AG04450 (cell line): ENCODE data around the gene SCAF8. TPM values are rescaled to one million over a fixed set of nuclear protein-coding genes. Genes with fewer than 3 reads are reported as not detected.

Source experiments
- CTCF ChIA-PET: fragments of 300-600, 350-600 bp; formaldehyde crosslinking; extraction: SDS; loops from one replicate; lab custom pipeline; 2022; ENCODE audit warnings: antibody characterized with exemption, inconsistent platforms; lab: Charles Lee
- POLR2A ChIA-PET: fragments of 350-600 bp; formaldehyde crosslinking; extraction: SDS; loops from one replicate; lab custom pipeline; 2021; ENCODE audit warnings: antibody characterized with exemption, inconsistent platforms; lab: Yijun Ruan, JAX
- DNase-seq: peaks from one replicate; pipeline ENCODE4 v3.0.0-alpha.2; 2011; ENCODE audit warnings: low read depth, low spot score
- H3K27ac ChIP-seq: one replicate; pipeline ENCODE4 v1.5.1; 2012; ENCODE audit warnings: low read depth, low read length, control low read depth
- H3K27me3 ChIP-seq: one replicate; pipeline ENCODE4 v1.6.0; 2012; ENCODE audit warnings: low read length; ENCODE audit not compliant: control insufficient read depth, insufficient read depth
- H3K4me3 ChIP-seq: 2 replicates; pipeline ENCODE4 v1.5.1; 2011; ENCODE audit warnings: mild to moderate bottlenecking, low read depth, low read length, control low read depth
- H3K9me3 ChIP-seq: 2 replicates; pipeline ENCODE4 v1.5.1; 2012; ENCODE audit warnings: low read length; ENCODE audit not compliant: control insufficient read depth, insufficient read depth
- CTCF ChIP-seq: IDR thresholded peaks from 2 replicates; pipeline ENCODE4 v1.5.1; 2011; ENCODE audit warnings: low read depth, low read length, control low read depth, inconsistent platforms
- polyA plus RNA-seq: library from polyadenylated mRNA; depleted of rRNA; stranded (reverse); fragments of >200 nt; gene quantifications from 2 replicates; pipeline ENCODE4 v1.2.3, GENCODE V29; 2011

The SCAF8 gene
- polyA plus RNA-seq, 1 experiment = 29.2 TPM

GRCh38 chr6:154689493-154690255 is 43.5 kb upstream of the SCAF8 start:
- H3K27ac ChIP-seq = no peak overlapping the region
- no peak for TF ChIP-seq CTCF
- H3K9me3 ChIP-seq = no peaks in the 10 kb centered on the region; the same call in 1 of the 2 replicates
- CTCF ChIA-PET = interaction anchor here (0.9 to 2.0 kb wide), 3 partner anchors 11 to 117 kb away, joined by 3 to 8 read pairs (median 3); no protein-coding TSS in a partner anchor
- POLR2A ChIA-PET = no interaction called here
- DNase-seq = no peak
- H3K27me3 ChIP-seq = no peaks in the 10 kb centered on the region
- H3K4me3 ChIP-seq = no peak overlapping the region

- no peaks in the 10 kb centered on the region; the same call in 1 of the 2 replicates for H3K9me3 ChIP-seq
- POLR2A ChIA-PET = no interaction called here
- no peak for TF ChIP-seq CTCF
- CTCF ChIA-PET = interaction anchor here (1.1 to 3.2 kb wide), 2 partner anchors 14 to 15 kb away, joined by 3 to 19 read pairs; no protein-coding TSS in a partner anchor
- H3K4me3 ChIP-seq = no peak overlapping the region
- H3K27me3 ChIP-seq = no peaks in the 10 kb centered on the region
- DNase-seq = no peak
- no peak overlapping the region for H3K27ac ChIP-seq
Observed at GRCh38 chr6:154690857-154691256, 42.4 kb upstream of the SCAF8 start.

- peaks cover 4% of the 10 kb centered on the region for H3K27me3 ChIP-seq
- TF ChIP-seq CTCF = no peak
- no peak overlapping the region for H3K4me3 ChIP-seq
- H3K27ac ChIP-seq = no peak overlapping the region
- H3K9me3 ChIP-seq = no peaks in the 10 kb centered on the region
- DNase-seq = no peak
- POLR2A ChIA-PET = no interaction called here
- CTCF ChIA-PET = interaction anchor here (1.4 kb wide), 1 partner anchor 21 kb away, joined by 6 read pairs; no protein-coding TSS in a partner anchor
Observed at GRCh38 chr6:154696661-154697060, 36.6 kb upstream of the SCAF8 start.

GRCh38 chr6:154703124-154703523 is 30.1 kb upstream of the SCAF8 start:
- H3K27ac ChIP-seq = no peak overlapping the region

More at GRCh38 chr6:154703124-154703523, 30.1 kb upstream of the SCAF8 start:
- CTCF ChIA-PET = no interaction called here
- peaks cover 13% of the 10 kb centered on the region for H3K27me3 ChIP-seq
- H3K9me3 ChIP-seq = no peaks in the 10 kb centered on the region
- no peak for TF ChIP-seq CTCF
- POLR2A ChIA-PET = no interaction called here
- no peak overlapping the region for H3K4me3 ChIP-seq
- DNase-seq = no peak
